AG08396 (cell line): ENCODE results near the gene WDR1.
A peak's percentile ranks its signal among the peaks of the same experiment; 100 is the strongest.

Source experiments
- DNase-seq: peaks from one replicate; pipeline ENCODE4 v3.0.0; 2012; ENCODE audit warnings: low spot score, mixed read lengths

WDR1 gene

DNA sequence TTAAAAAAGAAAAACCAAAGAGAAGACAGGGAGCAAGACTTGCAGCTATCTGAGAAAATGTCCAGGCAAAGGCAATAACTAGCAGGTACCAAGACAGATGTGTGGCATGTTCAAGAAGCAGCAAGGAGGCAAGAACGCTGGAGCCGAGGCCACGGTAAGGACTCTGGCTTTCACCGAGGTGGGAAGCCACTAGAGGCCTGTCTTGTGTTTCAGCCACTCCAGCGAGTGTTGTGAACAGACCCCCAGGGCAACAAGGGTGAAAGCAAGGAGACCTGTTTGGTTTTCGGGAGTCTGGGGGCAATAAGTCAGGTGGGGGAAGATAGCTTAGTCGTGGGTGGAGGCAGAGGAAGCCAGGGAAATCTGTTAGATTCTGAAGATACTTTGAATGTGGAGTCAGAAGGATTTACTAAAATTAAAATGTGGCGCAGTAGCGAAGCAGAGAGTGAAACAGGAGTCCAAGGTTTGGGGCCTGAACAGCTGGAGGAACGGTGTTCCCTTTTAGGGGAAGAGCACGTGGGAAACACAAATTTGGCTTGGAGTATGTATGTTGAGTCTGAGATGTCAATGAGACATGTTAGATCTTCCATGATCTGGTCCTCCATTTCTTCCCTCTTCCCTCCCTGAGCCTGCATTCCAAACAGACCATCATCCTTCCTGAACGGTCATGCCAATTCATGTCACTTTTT is 3.1 kb downstream of the WDR1 start:
- DNase-seq, result no peak

- DNase-seq, result no peak
These were observed 3.8 kb downstream of the WDR1 start for GRCh38 chr4:10112658-10113284.

GRCh38 chr4:10111067-10111801 is 5.4 kb downstream of the WDR1 start:
- DNase-seq, result no peak

- no peak for DNase-seq
These were observed 6.5 kb downstream of the WDR1 start for GRCh38 chr4:10109995-10110670.

GRCh38 chr4:10108818-10109783 is 7.5 kb downstream of the WDR1 start:
- DNase-seq, result no peak

DNA sequence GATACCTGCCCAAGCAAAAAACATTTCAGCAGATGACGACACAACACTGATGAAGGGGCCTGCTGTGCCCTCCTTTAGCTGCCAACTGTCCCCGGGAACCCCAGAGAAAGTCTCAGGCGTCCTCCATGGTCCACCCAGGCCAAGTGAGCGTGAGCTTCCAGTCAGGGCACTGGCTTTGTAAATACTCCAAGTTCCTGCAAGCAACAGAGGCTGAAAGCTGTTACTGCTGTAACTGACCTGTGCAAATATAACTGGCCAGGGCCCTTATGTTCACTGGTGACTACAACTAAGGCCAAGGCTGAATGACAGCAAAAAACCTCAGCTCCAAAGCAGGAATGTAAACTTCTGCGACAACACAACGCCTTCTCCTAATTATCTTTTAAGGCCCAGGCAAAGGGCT is 8.2 kb downstream of the WDR1 start:
- DNase-seq, result no peak

DNA sequence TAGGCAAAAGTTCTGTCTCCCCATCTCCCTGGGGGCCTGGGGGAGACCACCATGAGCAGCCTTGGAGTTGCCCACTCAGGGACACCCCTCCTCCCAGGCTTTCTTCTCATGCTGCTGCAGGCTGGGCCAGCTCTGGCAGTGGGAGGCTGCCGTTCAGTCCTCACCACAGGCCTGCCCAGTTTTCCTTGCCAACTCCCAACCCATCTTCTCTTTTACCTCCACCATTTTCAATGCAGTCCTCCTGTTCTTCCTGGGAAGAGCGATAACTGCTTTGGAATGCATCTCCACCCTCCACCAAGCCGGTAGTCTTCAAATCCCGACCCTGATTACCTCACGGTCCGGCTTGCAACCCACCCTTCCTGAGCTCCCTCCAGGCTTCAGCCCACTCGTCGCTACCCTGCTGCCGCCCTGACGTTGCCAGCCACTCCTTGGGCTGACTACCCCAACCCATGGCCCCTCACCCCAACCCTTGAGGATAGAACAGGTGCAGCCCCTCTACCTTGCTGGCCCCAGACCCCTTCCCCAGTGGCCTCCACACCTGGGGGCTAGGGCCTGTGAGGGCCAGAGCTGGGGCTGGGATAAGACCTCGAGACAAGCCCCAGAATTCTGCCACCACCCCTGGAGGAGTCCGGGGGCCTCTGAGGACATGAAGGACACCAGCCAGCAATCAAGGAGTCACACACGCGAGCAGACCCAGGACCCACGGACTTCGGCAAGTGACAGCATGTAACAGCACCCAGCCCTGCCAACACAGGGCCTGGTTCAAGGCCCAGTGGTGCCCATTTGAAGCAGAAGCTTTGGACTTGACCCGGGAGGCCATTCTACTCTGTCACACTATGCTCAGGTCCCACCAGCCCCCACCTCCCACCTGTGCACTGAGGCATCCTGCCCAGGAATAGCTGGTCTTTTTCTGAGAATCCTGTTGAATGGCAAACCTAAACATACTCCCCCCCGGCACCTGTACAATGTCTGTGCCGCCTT is 9.2 kb downstream of the WDR1 start:
- DNase-seq, result peak; percentile 39

GRCh38 chr4:10106421-10107039 is 10.1 kb downstream of the WDR1 start:
- DNase-seq, result peak; percentile 94

GRCh38 chr4:10105920-10106319 is 10.7 kb downstream of the WDR1 start:
- no peak for DNase-seq

- DNase-seq, result no peak
These were observed 11.2 kb downstream of the WDR1 start for GRCh38 chr4:10105421-10105820.

DNA sequence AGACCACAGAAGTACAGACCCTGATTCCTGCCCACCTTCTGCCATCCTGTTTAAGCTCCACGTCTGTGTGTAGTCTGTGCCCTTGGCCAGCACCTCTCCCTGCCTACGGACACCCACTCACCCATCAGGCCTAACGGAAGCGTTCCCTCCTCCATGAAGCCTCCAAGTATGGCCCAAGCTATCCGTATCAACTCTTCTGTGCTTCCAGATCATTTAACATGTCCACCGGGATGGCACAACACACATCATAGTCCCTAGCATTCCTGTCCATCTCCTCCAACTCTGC is 11.7 kb downstream of the WDR1 start:
- DNase-seq, result no peak

DNA sequence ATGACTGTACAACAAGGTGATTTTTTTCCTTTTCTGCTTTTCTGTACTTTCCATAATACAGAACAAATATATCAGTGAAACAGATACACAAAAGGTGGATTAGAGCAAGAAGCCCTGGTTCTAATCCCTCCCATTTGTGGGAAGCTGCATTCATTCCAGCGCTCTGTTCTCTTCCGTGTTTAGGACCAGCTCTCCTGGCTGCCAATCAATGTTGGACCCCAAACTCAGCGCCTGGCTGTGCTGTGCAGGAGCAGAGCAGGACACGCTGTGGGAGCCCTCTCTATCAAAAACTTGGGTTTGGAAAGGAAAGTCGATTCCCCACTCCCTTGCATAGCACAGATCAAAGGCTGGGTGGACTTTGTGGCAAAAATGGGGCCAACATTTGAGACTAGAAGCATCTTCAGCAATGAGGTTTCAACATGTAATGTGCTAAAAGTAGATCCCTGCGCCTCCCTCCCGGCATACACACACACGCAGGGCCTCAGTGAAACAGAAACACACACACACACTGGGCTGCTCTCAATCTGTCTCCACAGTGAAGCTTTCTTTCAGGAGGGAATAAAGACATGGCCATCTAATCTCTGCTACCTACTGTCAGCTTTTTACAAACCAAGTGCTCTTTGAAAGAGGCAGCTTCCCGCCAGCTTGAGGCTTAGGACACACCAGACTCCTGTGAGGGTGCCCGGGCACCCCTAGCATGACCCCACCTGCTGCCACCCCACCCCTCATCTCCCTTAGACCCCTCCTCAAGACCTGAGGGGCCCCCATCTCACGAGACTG is 12.2 kb downstream of the WDR1 start:
- DNase-seq, result no peak

DNA sequence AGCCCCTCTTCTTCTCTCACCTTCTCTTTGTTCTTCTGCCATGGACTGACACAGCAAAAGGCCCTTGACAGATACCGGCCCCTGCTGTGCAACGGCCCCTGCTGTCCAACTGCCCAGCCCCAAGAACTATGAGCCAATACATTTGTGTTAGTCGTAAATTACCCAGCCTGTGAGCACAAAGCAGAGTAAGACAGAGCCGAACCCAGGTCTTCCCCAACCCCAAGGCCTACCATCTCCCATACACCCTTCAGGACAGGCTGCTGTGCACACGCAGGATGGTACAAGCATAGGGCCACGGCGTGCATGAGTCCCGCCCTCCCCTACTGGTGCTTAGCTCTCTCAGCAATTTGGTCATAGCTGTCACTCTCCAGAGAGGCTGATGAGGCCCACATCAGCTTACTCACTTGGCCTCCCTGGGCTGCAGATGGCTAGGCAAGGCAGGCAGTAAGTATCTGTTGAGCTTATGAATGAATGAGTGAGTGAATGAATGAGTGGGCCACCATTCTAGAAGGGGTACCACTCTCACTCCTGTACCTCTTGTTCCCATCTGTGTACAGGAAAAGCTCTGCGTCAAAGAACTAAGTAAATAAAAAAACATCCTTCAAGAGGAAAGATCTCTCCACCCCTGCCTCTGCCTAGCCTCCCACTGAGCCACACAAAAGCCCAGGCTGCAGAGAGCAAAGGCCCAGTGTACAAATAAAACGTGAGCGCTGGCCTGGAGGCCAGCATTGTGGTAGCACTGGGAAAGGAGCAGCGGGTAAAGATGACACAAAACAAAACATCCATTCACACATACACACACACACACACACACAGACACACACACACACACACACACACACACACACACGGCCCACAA is 13.9 kb downstream of the WDR1 start:
- DNase-seq, result no peak

DNA sequence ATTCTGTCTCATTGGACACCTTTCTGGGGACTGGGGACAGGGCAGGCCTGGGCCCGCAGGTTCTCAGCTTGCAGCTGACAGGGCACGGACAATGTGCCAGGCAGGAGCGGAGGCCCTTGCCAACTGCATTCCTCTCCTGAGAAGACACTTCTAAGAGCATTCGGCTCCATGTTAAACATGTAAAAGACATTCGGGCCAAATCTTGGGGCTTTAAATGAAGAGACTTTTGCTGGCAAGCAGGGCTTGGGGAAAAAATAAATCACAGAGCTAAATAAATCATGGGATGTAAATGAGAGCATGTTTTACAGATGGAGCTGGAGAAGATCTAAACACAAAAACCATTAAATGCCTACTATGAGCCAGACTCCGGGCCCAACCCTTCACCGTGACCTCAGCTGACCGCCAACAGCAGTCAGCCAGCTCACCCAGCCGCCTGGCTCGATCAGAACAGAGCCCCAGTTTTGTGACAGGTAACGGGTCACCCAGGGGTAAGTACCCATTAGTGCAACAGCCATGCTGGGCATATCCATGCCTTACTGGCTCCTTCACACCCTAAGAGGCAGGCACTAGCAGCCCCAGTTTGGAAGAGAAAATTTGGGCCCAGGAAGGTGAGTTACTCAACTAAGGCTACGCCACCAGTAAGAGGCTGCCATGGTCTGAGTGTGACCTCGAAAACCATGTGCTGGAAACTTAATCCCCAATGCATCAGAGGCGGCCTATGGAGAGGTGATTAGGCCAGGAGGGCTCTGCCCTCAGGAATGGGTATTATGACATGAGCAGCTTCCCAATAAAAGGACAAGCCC is 14.7 kb downstream of the WDR1 start:
- peak; percentile 40 for DNase-seq

GRCh38 chr4:10100734-10101216 is 15.8 kb downstream of the WDR1 start:
- no peak for DNase-seq

DNA sequence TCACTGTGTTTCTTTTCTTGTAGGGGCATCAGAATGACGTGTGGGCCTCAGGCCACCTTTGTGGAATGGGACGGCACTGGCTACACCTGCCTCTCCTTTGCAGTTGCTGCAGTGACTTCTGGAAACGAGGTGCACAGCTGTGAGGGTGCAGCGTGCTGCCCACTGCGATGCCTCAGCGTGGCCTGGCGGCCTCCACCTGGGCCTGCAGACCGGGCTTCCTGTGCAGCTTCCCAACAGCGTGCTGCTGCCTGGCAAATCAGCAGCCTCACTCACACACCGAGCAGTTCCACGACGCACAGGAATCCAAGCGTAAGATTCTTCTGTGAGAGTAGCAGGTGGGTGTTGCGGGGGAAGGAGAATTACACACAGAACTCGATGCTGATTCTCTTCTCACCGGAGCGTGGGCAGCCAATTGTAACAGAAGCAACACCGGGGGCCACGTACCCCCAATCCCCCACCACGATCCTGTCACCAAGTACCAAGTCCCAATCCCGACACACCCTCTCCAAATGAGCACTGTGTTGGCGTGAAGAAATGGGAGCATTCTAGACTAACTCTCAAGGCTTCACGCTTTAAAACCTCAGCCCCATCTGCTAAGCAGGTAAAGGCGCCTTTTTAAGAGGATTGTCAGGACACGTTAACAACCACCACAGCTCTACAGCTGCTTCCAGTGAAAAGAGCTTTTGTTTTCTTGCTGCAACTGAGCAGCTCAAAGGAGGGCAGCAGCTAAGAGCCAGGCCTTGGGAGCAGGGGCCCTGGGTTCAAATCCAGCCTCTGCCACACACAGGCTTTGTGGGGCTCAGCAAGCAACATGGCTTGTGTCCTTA is 16.9 kb downstream of the WDR1 start:
- DNase-seq, result no peak
